Pancreas (tissue), 10 donors: ENCODE results near the gene TPCN2. TPM values are rescaled to one million over a fixed set of nuclear protein-coding genes. Genes with fewer than 3 reads are reported as not detected.

Experiments
- ATAC-seq, 4 donors: fragments of 200-7000 bp; cut with Tn5 transposase; one replicate each; pipeline versions ENCODE4 v1.8.0 to v1.9.1; 2020; ENCODE audit warnings: mild to moderate bottlenecking in 4 of 4, moderate library complexity in 4 of 4
- DNase-seq, 6 donors: peaks; one replicate each; pipeline ENCODE4 v3.0.0-alpha.2; 2020
- FAIRE-seq: peaks from 2 replicates; lab custom pipeline; 2012; peaks lifted over from hg19 to GRCh38; lab: Jason Lieb, UNC
- H3K27ac ChIP-seq, 4 donors: fragments of 200-600 bp; sonication (generic); 1 replicate in 3 of 4; 2 replicates in 1 of 4; pipeline versions ENCODE4 v1.5.0 to v1.8.0; 2020
- H3K27me3 ChIP-seq, 4 donors: fragments of 200-600 bp; one replicate each; pipeline ENCODE4 v1.8.0; 2021
- H3K36me3 ChIP-seq, 3 donors: fragments of 200-600 bp; sonication (generic) in 1 of 3; one replicate each; pipeline versions ENCODE4 v1.5.0 to v1.8.0; 2020 to 2021
- H3K4me1 ChIP-seq, 3 donors: fragments of 200-600 bp; one replicate each; pipeline ENCODE4 v1.8.0; 2021
- H3K4me3 ChIP-seq, 4 donors: fragments of 200-600 bp; sonication (generic) in 2 of 4; one replicate each; pipeline versions ENCODE4 v1.5.0 to v1.8.0; 2020 to 2021
- H3K9me3 ChIP-seq, 4 donors: fragments of 200-600 bp; one replicate each; pipeline ENCODE4 v1.8.0; 2021
- CTCF ChIP-seq, 4 donors: fragments of 200-600 bp; sonication (generic) in 3 of 4; IDR thresholded peaks; one replicate each; pipeline versions ENCODE4 v1.5.0 to v1.8.0; 2021; ENCODE audit warnings: antibody characterized with exemption in 4 of 4
- WGBS, 2 donors: extraction: QIAGEN DNeasy Blood & Tissue Kit; methylation state at CpG; one replicate each; pipeline ENCODE4 v1.1.7; 2013; 5-methylcytosine and 5-hydroxymethylcytosine counted together
- intact Hi-C, 3 donors: fragments of 100-400 bp; cut with DNase I; formaldehyde crosslinking; loops; one replicate each; pipeline versions ENCODE4 v1.11.1 to v1.14.2; 2022
- polyA plus RNA-seq, 2 donors: library from polyadenylated mRNA; stranded (reverse); fragments of 200-250 nt; gene quantifications; one replicate each; pipeline ENCODE4 v1.2.3, GENCODE V29; 2013
- total RNA-seq, 6 donors: library from RNA; stranded (reverse); fragmentation: NEBNext Ultra II Directional in 4 of 6; extraction: Animal tissue kit (Norgen Biotek cat#: 25700) in 4 of 6; gene quantifications; one replicate each; pipeline versions ENCODE4 v1.2.1 to v1.2.4, GENCODE V29; 2021 to 2023
- donor health status: healthy with polysubstance abuse.
- donor health status: DM: no; HTN: no; CAD: no; lungs with moderate emphysema.
- donor health status: DM: no; HTN: no; CAD: no.
- donor health status: control.
- donor health status: control.
- donor health status: Bipolar disorder and iron deficiency.
- donor health status: DM: yes; HTN: yes; CAD: no.
- donor health status: DM: no; HTN: no; CAD: no.
- donor health status: DM: no; HTN: no; CAD: no.
- donor health status: DM: yes; HTN: yes; CAD: no.

TPCN2 gene
- total and polyA plus RNA-seq, 8 donors, result 5.6 to 13.5 (median 9.9) TPM

DNA sequence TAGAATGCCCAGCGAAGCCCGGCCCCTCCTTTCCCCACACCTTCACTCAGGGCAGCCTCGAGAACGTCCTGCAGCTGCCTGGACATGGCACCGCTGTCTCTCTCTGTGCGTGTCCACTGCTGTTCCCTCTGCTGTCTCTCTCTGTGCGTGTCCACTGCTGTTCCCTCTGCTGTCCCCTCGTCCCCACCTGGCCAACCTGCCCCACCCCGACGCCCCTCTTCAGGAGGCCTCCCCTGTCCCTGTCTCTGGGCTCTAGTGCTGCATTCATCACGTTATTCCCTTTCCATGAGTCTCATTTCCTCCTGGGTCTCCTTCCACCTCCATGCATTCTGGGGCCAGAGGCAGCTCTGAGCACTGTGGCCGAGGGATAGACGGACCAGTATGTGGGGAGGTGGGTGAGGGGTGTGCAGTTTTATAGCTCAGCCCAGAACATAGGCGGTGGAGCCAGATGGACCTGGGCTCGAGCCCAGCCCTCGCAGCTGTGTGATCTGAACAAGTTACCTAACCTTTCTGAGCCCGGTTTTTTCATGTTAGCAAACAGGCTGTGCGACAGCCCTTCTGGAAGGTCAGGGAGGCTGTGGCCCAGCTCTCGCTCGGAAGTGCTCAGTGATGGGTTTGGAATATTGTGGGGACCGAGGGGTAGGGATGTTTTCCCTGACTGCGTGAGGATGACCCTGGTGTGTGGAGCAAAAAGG is 65.1 kb downstream of the TPCN2 start:
- no peak for ATAC-seq
- FAIRE-seq, result no peak
- Histone ChIP-seq H3K36me3 (no peaks in the 10 kb centered on the region), H3K9me3 (no peaks in the 10 kb centered on the region), H3K4me1 (peaks cover 0 to 10% (median 9%) of the 10 kb centered on the region in 3 donors), H3K27me3 (no peaks in the 10 kb centered on the region), H3K27ac (peak overlapping the region in 1 of 4 donors; percentile 73), H3K4me3 (no peak overlapping the region)
- WGBS, 2 donors, result 77 to 78% methylated on average over 22 of the region's 22 CpGs
- intact Hi-C loops, result no loop called here
- DNase-seq, result peak in 2 of 6 donors; percentile 34 to 49
- TF ChIP-seq CTCF (IDR thresholded peaks at IDR 0.05), result no peak

DNA sequence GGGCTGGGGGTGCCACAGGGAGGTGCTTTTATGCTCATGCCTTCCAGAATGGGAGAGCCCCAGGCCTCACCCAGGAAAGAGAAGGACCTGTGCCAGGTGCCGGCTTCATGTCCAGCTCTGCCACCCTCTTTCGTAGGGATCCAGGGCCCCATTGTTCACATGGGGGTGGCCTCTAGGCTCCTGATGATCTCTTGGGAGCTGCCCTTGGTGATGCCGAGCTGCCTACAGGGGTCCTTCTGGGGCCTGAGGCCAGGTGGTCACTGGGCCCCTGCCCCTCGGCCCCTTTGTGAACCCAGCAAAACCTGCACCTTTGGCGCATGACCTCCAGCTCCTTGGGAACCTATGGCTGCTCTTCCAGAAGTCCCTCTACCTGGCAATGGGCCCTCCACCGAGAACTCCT is 65.6 kb downstream of the TPCN2 start:
- no peak for ATAC-seq
- peaks cover 0 to 10% (median 9%) of the 10 kb centered on the region in 3 donors for H3K4me1 ChIP-seq
- intact Hi-C loops, result no loop called here
- 72 to 84% methylated on average over 6 of the region's 6 CpGs for WGBS, 2 donors
- H3K36me3 ChIP-seq, result no peaks in the 10 kb centered on the region
- no peak for TF ChIP-seq CTCF (IDR thresholded peaks at IDR 0.05)
- FAIRE-seq, result no peak
- H3K27ac ChIP-seq, result peak overlapping the region in 2 of 4 donors; percentile 66 to 73
- peak in 2 of 6 donors; percentile 18 to 41 for DNase-seq
- no peaks in the 10 kb centered on the region for H3K27me3 ChIP-seq
- no peak overlapping the region for H3K4me3 ChIP-seq
- H3K9me3 ChIP-seq, result no peaks in the 10 kb centered on the region

GRCh38 chr11:69114811-69115523 is 66.2 kb downstream of the TPCN2 start:
- Histone ChIP-seq H3K36me3 (no peaks in the 10 kb centered on the region), H3K4me3 (no peak overlapping the region), H3K27ac (peak overlapping the region; percentile 66 to 73 (median 72)), H3K27me3 (no peaks in the 10 kb centered on the region), H3K4me1 (peaks cover 0 to 10% (median 9%) of the 10 kb centered on the region in 3 donors), H3K9me3 (no peaks in the 10 kb centered on the region)
- WGBS, 2 donors, result 33 to 35% methylated on average over 21 of the region's 21 CpGs
- no peak for FAIRE-seq
- peak in 2 of 6 donors; percentile 20 to 60 for DNase-seq
- TF ChIP-seq CTCF (IDR thresholded peaks at IDR 0.05), result no peak
- intact Hi-C loops, result no loop called here
- ATAC-seq, result peak; percentile 27 to 50 (median 43)

- intact Hi-C loops, result no loop called here
- Histone ChIP-seq H3K4me1 (peaks cover 0 to 10% (median 9%) of the 10 kb centered on the region in 3 donors), H3K27me3 (no peaks in the 10 kb centered on the region), H3K9me3 (no peaks in the 10 kb centered on the region), H3K27ac (peak overlapping the region; percentile 66 to 73 (median 72)), H3K36me3 (no peaks in the 10 kb centered on the region), H3K4me3 (no peak overlapping the region)
- TF ChIP-seq CTCF (IDR thresholded peaks at IDR 0.05), result no peak
- no peak for FAIRE-seq
- 53 to 58% methylated on average over 39 to 41 of the region's 41 CpGs for WGBS, 2 donors
- peak; percentile 83 to 94 (median 89) for ATAC-seq
- peak; percentile 58 to 89 (median 76) for DNase-seq
These were observed 67.1 kb downstream of the TPCN2 start for GRCh38 chr11:69115586-69116560.
